DOHH2 (cell line): ENCODE data around the gene FBXL13.
A peak's percentile ranks its signal among the peaks of the same experiment; 100 is the strongest.

Experiments used
- H3F3A ChIP-seq: fragments of 200-600 bp; sonication (generic), shearing (Covaris generic); 2 replicates; pipeline ENCODE4 v1.6.0; 2016; ENCODE audit warnings: antibody characterized with exemption, mild to moderate bottlenecking; ENCODE audit not compliant: control insufficient read depth, insufficient read depth
- H3K27ac ChIP-seq: fragments of 200-600 bp; sonication (generic); 2 replicates; pipeline ENCODE4 v1.5.1; 2014; ENCODE audit warnings: low read depth, mild to moderate bottlenecking, low read length, moderate library complexity
- H3K27me3 ChIP-seq: fragments of 200-600 bp; sonication (generic); 2 replicates; pipeline ENCODE4 v1.6.1; 2014; ENCODE audit warnings: mild to moderate bottlenecking, low read length, mixed read lengths; ENCODE audit not compliant: control insufficient read depth
- H3K36me3 ChIP-seq: fragments of 200-600 bp; sonication (generic); 2 replicates; pipeline ENCODE4 v1.6.1; 2014; ENCODE audit warnings: mild to moderate bottlenecking, low read length, moderate library complexity, mixed read lengths; ENCODE audit not compliant: control insufficient read depth
- H3K4me1 ChIP-seq: fragments of 200-600 bp; sonication (generic); 2 replicates; pipeline ENCODE4 v1.6.1; 2014; ENCODE audit warnings: mild to moderate bottlenecking, low read length, mixed read lengths; ENCODE audit not compliant: control insufficient read depth
- H3K4me2 ChIP-seq: fragments of 200-600 bp; sonication (generic); 2 replicates; pipeline ENCODE4 v1.6.0; 2014; ENCODE audit warnings: mild to moderate bottlenecking, low read length, moderate library complexity
- H3K4me3 ChIP-seq: fragments of 200-600 bp; sonication (generic); 2 replicates; pipeline ENCODE4 v1.5.1; 2014; ENCODE audit warnings: mild to moderate bottlenecking, low read length, mixed read lengths
- H3K79me2 ChIP-seq: fragments of 200-600 bp; sonication (generic); 2 replicates; pipeline ENCODE4 v1.6.1; 2014; ENCODE audit warnings: mild to moderate bottlenecking, low read length, mixed read lengths; ENCODE audit not compliant: control insufficient read depth
- H3K9me2 ChIP-seq: fragments of 200-600 bp; sonication (generic); replicated peaks from 2 replicates; pipeline ENCODE4 v1.6.1; 2014; ENCODE audit warnings: mild to moderate bottlenecking, low read length, mixed read lengths; ENCODE audit not compliant: control insufficient read depth
- H3K9me3 ChIP-seq: fragments of 200-600 bp; sonication (generic); 2 replicates; pipeline ENCODE4 v1.6.1; 2014; ENCODE audit warnings: antibody characterized with exemption, low read length, mixed read lengths; ENCODE audit not compliant: control insufficient read depth, insufficient read depth
- H4K20me1 ChIP-seq: fragments of 200-600 bp; sonication (generic); 2 replicates; pipeline ENCODE4 v1.6.0; 2014; ENCODE audit warnings: low read depth, mild to moderate bottlenecking, antibody characterized with exemption, low read length, moderate library complexity; ENCODE audit not compliant: control insufficient read depth, insufficient read depth
- CTCF ChIP-seq: fragments of 200-600 bp; sonication (generic); IDR thresholded peaks from one replicate; pipeline ENCODE4 v1.5.1; 2014; ENCODE audit warnings: antibody characterized with exemption, mild to moderate bottlenecking, low read depth, low read length; ENCODE audit not compliant: poor library complexity, severe bottlenecking
- EZH2phosphoT487 ChIP-seq: fragments of 200-600 bp; sonication (generic); IDR thresholded peaks from 2 replicates; pipeline ENCODE4 v1.6.1; 2017; ENCODE audit warnings: borderline replicate concordance, mild to moderate bottlenecking, antibody characterized with exemption, low read length, moderate library complexity, mixed read lengths

Gene FBXL13

GRCh38 chr7:102813191-102814024 is 261.2 kb downstream of the FBXL13 start:
- Histone ChIP-seq H3K9me2 (no peaks in the 10 kb centered on the region), H3K4me1 (peaks cover 51% of the 10 kb centered on the region), H3K9me3 (no peaks in the 10 kb centered on the region), H3K27ac (no peak overlapping the region), H3K27me3 (no peaks in the 10 kb centered on the region), H3K79me2 (no peaks in the 10 kb centered on the region), H3K4me2 (peak overlapping the region; percentile 56), H4K20me1 (no peaks in the 10 kb centered on the region), H3K4me3 (no peak overlapping the region), H3K36me3 (peaks cover 2% of the 10 kb centered on the region; the same call in 1 of the 2 replicates), H3F3A (peaks cover 5% of the 10 kb centered on the region; the same call in 1 of the 2 replicates)
- TF ChIP-seq CTCF: no peak
- no peak for TF ChIP-seq EZH2phosphoT487

- no peaks in the 10 kb centered on the region for H3K27me3 ChIP-seq
Measured at GRCh38 chr7:102811942-102812678, 262.5 kb downstream of the FBXL13 start.

GRCh38 chr7:102810916-102811315 is 263.7 kb downstream of the FBXL13 start:
- no peaks in the 10 kb centered on the region for H3K79me2 ChIP-seq
- no peaks in the 10 kb centered on the region for H3K9me3 ChIP-seq
- no peaks in the 10 kb centered on the region for H3K9me2 ChIP-seq
- TF ChIP-seq EZH2phosphoT487: no peak
- no peak for TF ChIP-seq CTCF
- H3F3A ChIP-seq: peaks cover 5% of the 10 kb centered on the region; the same call in 1 of the 2 replicates
- H3K4me2 ChIP-seq: peak overlapping the region; percentile 56
- H4K20me1 ChIP-seq: no peaks in the 10 kb centered on the region
- H3K4me3 ChIP-seq: peak overlapping the region; percentile 40
- peaks cover 51% of the 10 kb centered on the region for H3K4me1 ChIP-seq
- no peaks in the 10 kb centered on the region for H3K27me3 ChIP-seq
- H3K27ac ChIP-seq: peak overlapping the region; percentile 48
- peaks cover 3% of the 10 kb centered on the region; the same call in 1 of the 2 replicates for H3K36me3 ChIP-seq

More at GRCh38 chr7:102811942-102812678, 262.5 kb downstream of the FBXL13 start:
- H3K9me3 ChIP-seq: no peaks in the 10 kb centered on the region
- peaks cover 51% of the 10 kb centered on the region for H3K4me1 ChIP-seq
- TF ChIP-seq EZH2phosphoT487 (no peak), CTCF (no peak)
- H3K79me2 ChIP-seq: no peaks in the 10 kb centered on the region
- no peaks in the 10 kb centered on the region for H3K9me2 ChIP-seq
- H3K27ac ChIP-seq: no peak overlapping the region
- peak overlapping the region; percentile 40 for H3K4me3 ChIP-seq
- H4K20me1 ChIP-seq: no peaks in the 10 kb centered on the region
- H3K4me2 ChIP-seq: peak overlapping the region; percentile 56
- peaks cover 3% of the 10 kb centered on the region; the same call in 1 of the 2 replicates for H3K36me3 ChIP-seq
- peaks cover 5% of the 10 kb centered on the region; the same call in 1 of the 2 replicates for H3F3A ChIP-seq
